GM23248 (cell line): Measurements from ENCODE around the gene PODXL2.

Experiments used
- EZH2 ChIP-seq: fragments of 200-600 bp; sonication (generic); IDR thresholded peaks from 2 replicates; pipeline ENCODE4 v1.6.1; 2018; ENCODE audit warnings: antibody characterized with exemption, mild to moderate bottlenecking; ENCODE audit not compliant: insufficient read depth, poor library complexity, severe bottlenecking
- EZH2phosphoT487 ChIP-seq: fragments of 200-600 bp; sonication (generic); IDR thresholded peaks from 2 replicates; pipeline ENCODE4 v1.6.1; 2018; ENCODE audit warnings: antibody characterized with exemption, moderate library complexity, mild to moderate bottlenecking, low read depth; ENCODE audit not compliant: insufficient read depth

- TF ChIP-seq EZH2 (no peak), EZH2phosphoT487 (no peak)
Measured at GRCh38 chr3:127660621-127661251, 31.8 kb downstream of the PODXL2 start.
